Neural progenitor cell (in vitro differentiated cells): Measurements from ENCODE around the gene OMG. TPM values are rescaled to one million over a fixed set of nuclear protein-coding genes. Genes with fewer than 3 reads are reported as not detected.

Source experiments
- DNase-seq: peaks from one replicate; pipeline ENCODE4 v3.0.0-alpha.2; 2016; ENCODE audit warnings: low spot score
- H2AFZ ChIP-seq: fragments of 200-600 bp; sonication (generic); replicated peaks from 2 replicates; pipeline ENCODE4 v1.6.1; 2016; ENCODE audit warnings: antibody characterized with exemption
- H3F3A ChIP-seq: fragments of 200-600 bp; sonication (generic); 2 replicates; pipeline ENCODE4 v1.6.1; 2016; ENCODE audit warnings: antibody characterized with exemption, low read depth
- H3K27ac ChIP-seq: fragments of 200-600 bp; sonication (generic); 2 replicates; pipeline ENCODE4 v1.5.1; 2016; ENCODE audit warnings: mild to moderate bottlenecking
- H3K27me3 ChIP-seq: fragments of 200-600 bp; sonication (generic); 2 replicates; pipeline ENCODE4 v1.6.1; 2016; ENCODE audit warnings: mild to moderate bottlenecking, moderate library complexity
- H3K36me3 ChIP-seq: fragments of 200-600 bp; sonication (generic); 2 replicates; pipeline ENCODE4 v1.5.1; 2016
- H3K4me1 ChIP-seq: fragments of 200-600 bp; sonication (generic); 2 replicates; pipeline ENCODE4 v1.6.1; 2016; ENCODE audit warnings: mixed run types
- H3K4me2 ChIP-seq: fragments of 200-600 bp; sonication (generic); 2 replicates; pipeline ENCODE4 v1.6.1; 2016
- H3K4me3 ChIP-seq: fragments of 200-600 bp; sonication (generic); 2 replicates; pipeline ENCODE4 v1.5.1; 2016
- H3K79me2 ChIP-seq: fragments of 200-600 bp; sonication (generic); 2 replicates; pipeline ENCODE4 v1.6.1; 2016; ENCODE audit warnings: low read depth
- H3K9ac ChIP-seq: fragments of 200-600 bp; sonication (generic); 2 replicates; pipeline ENCODE4 v1.6.1; 2016
- H3K9me3 ChIP-seq: fragments of 200-600 bp; sonication (generic); 2 replicates; pipeline ENCODE4 v1.5.1; 2016; ENCODE audit warnings: low read depth
- H4K20me1 ChIP-seq: fragments of 200-600 bp; sonication (generic); 2 replicates; pipeline ENCODE4 v1.6.1; 2016; ENCODE audit warnings: low read depth
- H3K27ac Mint-ChIP-seq: 3 replicates; pipeline ENCODE4 v1.8.0; 2021; ENCODE audit warnings: mixed read lengths
- H3K27me3 Mint-ChIP-seq: 2 replicates; pipeline ENCODE4 v1.8.0; 2022; ENCODE audit warnings: low read depth, mild to moderate bottlenecking, inconsistent platforms, moderate library complexity, mixed read lengths; ENCODE audit not compliant: insufficient read depth
- H3K36me3 Mint-ChIP-seq: 3 replicates; pipeline ENCODE4 v1.8.0; 2021; ENCODE audit warnings: mixed read lengths
- H3K4me1 Mint-ChIP-seq: 3 replicates; pipeline ENCODE4 v1.8.0; 2021; ENCODE audit warnings: mixed read lengths
- H3K4me3 Mint-ChIP-seq: 3 replicates; pipeline ENCODE4 v1.8.0; 2021; ENCODE audit warnings: mild to moderate bottlenecking, moderate library complexity, mixed read lengths
- H3K9me3 Mint-ChIP-seq: 3 replicates; pipeline ENCODE4 v1.8.0; 2020; ENCODE audit warnings: mixed read lengths
- CTCF ChIP-seq: fragments of 200-600 bp; sonication (generic); IDR thresholded peaks from 2 replicates; pipeline ENCODE4 v1.5.1; 2017; ENCODE audit warnings: antibody characterized with exemption, mild to moderate bottlenecking
- EZH2 ChIP-seq: fragments of 200-600 bp; sonication (generic); IDR thresholded peaks from 2 replicates; pipeline ENCODE4 v1.6.1; 2017; ENCODE audit warnings: antibody characterized with exemption, mild to moderate bottlenecking, moderate library complexity
- EZH2phosphoT487 ChIP-seq: fragments of 200-600 bp; sonication (generic); IDR thresholded peaks from 2 replicates; pipeline ENCODE4 v1.6.1; 2017; ENCODE audit warnings: antibody characterized with exemption
- total RNA-seq: library from RNA; depleted of rRNA; stranded (reverse); fragments of >200 nt; gene quantifications from 2 replicates; pipeline ENCODE4 v1.2.3, GENCODE V29; 2015; ENCODE audit warnings: low replicate concordance

The OMG gene
- total RNA-seq, 1 donor from 2014 or later = not detected

- no peak overlapping the region for H3K27ac Mint-ChIP-seq
- peaks cover 3% of the 10 kb centered on the region for H3K36me3 Mint-ChIP-seq
Observed at GRCh38 chr17:31310886-31311285, 13.8 kb upstream of the OMG start.

DNA sequence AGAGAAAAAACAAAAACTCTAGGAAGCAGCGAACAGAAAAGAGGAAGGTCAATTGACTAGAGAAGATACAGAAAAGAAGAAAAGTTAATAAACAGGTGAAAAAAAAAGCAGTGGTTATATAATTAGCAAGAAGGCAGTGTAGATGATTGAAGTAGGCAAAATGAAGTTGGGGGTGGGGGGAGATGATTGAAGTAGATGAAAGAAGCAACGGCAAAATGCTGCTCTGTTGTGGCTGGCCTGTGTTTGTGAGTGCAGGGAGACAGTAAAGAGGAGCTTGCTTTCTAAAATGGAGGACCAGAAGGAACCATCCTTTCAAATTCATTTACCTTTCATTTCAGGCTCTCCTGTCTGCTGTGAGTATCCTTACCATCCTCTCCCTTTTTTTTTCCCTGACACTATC is 13.2 kb upstream of the OMG start:
- H3K4me3 Mint-ChIP-seq = no peak overlapping the region
- no peak overlapping the region for H3K27ac Mint-ChIP-seq

More at GRCh38 chr17:31310886-31311285, 13.8 kb upstream of the OMG start:
- no peaks in the 10 kb centered on the region for H3K4me1 ChIP-seq
- no peaks in the 10 kb centered on the region for H4K20me1 ChIP-seq
- no peaks in the 10 kb centered on the region for H3K36me3 ChIP-seq
- H3K9ac ChIP-seq = no peak overlapping the region
- no peak overlapping the region for H3K27ac ChIP-seq
- no peaks in the 10 kb centered on the region for H3F3A ChIP-seq
- Mint-ChIP-seq H3K4me1 (no peaks in the 10 kb centered on the region), H3K9me3 (no peaks in the 10 kb centered on the region), H3K27me3 (no peaks in the 10 kb centered on the region), H3K4me3 (no peak overlapping the region)
- H3K4me2 ChIP-seq = no peak overlapping the region
- H3K79me2 ChIP-seq = no peaks in the 10 kb centered on the region
- H2AFZ ChIP-seq = no peak overlapping the region
- TF ChIP-seq EZH2 = no peak
- no peak for TF ChIP-seq EZH2phosphoT487
- TF ChIP-seq CTCF = no peak
- no peak overlapping the region for H3K4me3 ChIP-seq
- H3K27me3 ChIP-seq = no peaks in the 10 kb centered on the region
- H3K9me3 ChIP-seq = no peaks in the 10 kb centered on the region
- no peak for DNase-seq

DNA sequence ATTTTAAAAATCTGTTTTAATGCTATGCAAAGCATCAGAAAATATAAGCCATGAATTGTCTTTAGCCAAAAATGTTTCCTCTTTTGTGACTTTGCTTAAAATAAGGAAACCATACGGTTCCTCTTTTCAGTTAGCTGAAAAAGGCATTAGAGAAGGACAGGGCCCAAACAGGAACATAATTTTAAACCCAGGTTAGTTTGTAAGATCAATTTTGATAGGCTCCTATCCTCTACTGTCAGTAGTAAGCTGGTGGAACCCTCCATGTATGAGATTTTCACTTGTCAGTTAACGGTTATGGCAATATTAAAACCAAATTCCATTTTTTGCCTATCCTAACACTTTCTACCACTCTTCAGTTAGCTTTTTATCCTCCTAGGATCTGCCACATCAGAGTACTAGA is 12.5 kb upstream of the OMG start:
- no peaks in the 10 kb centered on the region for H4K20me1 ChIP-seq
- peaks cover 5% of the 10 kb centered on the region for H3K36me3 Mint-ChIP-seq
- no peaks in the 10 kb centered on the region for H3K4me1 Mint-ChIP-seq
- no peak overlapping the region for H3K4me3 Mint-ChIP-seq
- DNase-seq = no peak
- H3K4me3 ChIP-seq = no peak overlapping the region
- H3K9ac ChIP-seq = no peak overlapping the region
- peaks cover 3% of the 10 kb centered on the region for H3K9me3 Mint-ChIP-seq
- H3K9me3 ChIP-seq = no peaks in the 10 kb centered on the region
- no peak overlapping the region for H3K27ac Mint-ChIP-seq
- H2AFZ ChIP-seq = no peak overlapping the region
- H3K36me3 ChIP-seq = no peaks in the 10 kb centered on the region
- no peak for TF ChIP-seq CTCF
- TF ChIP-seq EZH2phosphoT487 = no peak
- no peak for TF ChIP-seq EZH2
- H3K27me3 ChIP-seq = no peaks in the 10 kb centered on the region
- peaks cover 3% of the 10 kb centered on the region for H3K27me3 Mint-ChIP-seq
- H3K79me2 ChIP-seq = no peaks in the 10 kb centered on the region
- H3F3A ChIP-seq = no peaks in the 10 kb centered on the region
- H3K4me1 ChIP-seq = no peaks in the 10 kb centered on the region
- H3K27ac ChIP-seq = no peak overlapping the region
- no peak overlapping the region for H3K4me2 ChIP-seq

More for the DNA sequence above, 13.2 kb upstream of the OMG start:
- no peaks in the 10 kb centered on the region for H3K4me1 Mint-ChIP-seq
- H3K4me2 ChIP-seq = no peak overlapping the region
- DNase-seq = no peak
- no peak overlapping the region for H3K9ac ChIP-seq
- H3K9me3 ChIP-seq = no peaks in the 10 kb centered on the region
- no peaks in the 10 kb centered on the region for H4K20me1 ChIP-seq
- H3K4me1 ChIP-seq = no peaks in the 10 kb centered on the region
- no peaks in the 10 kb centered on the region for H3K79me2 ChIP-seq
- no peaks in the 10 kb centered on the region for H3K27me3 ChIP-seq
- H2AFZ ChIP-seq = no peak overlapping the region
- no peak overlapping the region for H3K4me3 ChIP-seq
- H3K27me3 Mint-ChIP-seq = no peaks in the 10 kb centered on the region
- H3F3A ChIP-seq = no peaks in the 10 kb centered on the region
- peaks cover 3% of the 10 kb centered on the region for H3K36me3 Mint-ChIP-seq
- H3K27ac ChIP-seq = no peak overlapping the region
- TF ChIP-seq EZH2phosphoT487 (no peak), EZH2 (no peak), CTCF (no peak)
- H3K9me3 Mint-ChIP-seq = no peaks in the 10 kb centered on the region
- no peaks in the 10 kb centered on the region for H3K36me3 ChIP-seq
